ENCODE data around the gene DUS1L.
A peak's percentile ranks its signal among the peaks of the same experiment; 100 is the strongest.

DUS1L gene

DNA sequence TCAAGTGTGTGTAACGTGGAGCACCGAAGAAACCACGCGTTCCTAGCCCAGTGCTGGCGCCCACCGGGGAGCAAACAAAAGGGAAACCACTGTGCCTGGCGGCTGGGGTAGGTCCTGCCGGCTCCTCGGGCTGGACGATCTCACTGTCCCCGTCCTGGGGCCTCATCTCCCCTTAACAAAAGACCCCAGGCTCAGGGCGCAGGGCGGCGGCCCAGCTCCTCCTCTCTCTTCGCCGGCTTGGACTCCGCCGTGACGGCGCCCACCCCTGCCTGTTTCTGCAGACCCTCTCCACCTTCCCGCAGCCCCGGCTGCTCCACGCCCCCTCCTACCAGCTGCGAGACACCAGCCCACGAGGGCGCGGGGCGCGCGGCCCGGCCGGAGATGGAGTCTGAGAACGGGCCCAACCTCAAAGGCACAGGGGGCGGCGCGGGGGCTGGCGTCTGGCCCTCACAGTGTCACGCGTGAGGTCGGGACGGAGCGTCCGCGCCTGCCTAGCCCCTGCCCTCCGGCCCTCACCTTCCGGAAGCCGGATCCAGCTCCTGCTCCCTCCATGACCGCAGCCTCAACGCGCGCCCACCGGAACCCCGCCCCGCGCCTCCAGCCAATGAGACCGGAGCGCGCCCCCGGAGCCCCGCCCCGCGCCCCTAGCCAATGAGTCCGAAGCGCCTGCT is 43.2 kb downstream of the DUS1L start, which contains the start of gene CENPX:
Gene CENPX (minus strand): TSS at position 569 of the 671 bp plus-strand sequence. CDS start 17 bp downstream, at position 552.
- DNase-seq, result no peak

- DNase-seq, result no peak
These were observed 43.7 kb downstream of the DUS1L start for GRCh38 chr17:82021900-82022309.

DNA sequence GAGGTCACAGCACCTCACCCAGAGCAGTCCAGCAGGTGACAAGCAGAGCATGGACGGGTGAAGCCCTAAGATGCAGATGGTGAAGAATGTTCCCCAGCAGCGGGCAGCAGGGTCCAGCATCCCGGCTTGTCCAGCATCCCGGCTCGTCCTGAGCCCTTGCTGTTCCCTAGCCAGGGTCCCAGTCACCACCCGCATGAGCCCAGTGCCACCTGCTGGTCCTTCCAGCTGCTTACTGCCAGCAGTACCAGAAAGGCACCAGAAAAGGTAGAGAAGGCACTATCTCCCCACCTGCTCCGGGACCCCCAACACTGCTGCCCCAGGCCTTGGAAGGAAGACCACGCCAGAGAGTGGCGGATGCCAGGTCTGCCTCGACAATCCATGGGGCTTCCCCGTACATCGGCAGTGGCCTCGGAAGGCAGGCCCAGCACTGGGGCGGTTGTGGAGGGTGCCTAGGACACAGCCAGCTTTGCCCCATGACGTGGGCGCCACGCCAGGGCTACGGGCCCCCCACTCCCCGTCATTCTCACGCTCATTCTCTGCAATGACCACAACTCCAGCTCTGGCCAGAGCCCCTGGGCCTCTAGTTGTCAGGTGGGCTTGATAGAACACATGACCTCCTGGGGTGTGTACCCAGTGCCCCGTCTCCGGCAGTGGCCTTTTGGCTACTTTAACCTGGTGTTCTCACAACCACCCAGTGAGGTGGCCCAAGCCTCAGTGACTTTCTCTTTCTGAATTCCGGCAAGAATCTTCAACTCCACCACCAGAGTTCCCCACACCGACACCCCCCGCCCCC is 44.3 kb downstream of the DUS1L start:
- peak; percentile 58 for DNase-seq

DNA sequence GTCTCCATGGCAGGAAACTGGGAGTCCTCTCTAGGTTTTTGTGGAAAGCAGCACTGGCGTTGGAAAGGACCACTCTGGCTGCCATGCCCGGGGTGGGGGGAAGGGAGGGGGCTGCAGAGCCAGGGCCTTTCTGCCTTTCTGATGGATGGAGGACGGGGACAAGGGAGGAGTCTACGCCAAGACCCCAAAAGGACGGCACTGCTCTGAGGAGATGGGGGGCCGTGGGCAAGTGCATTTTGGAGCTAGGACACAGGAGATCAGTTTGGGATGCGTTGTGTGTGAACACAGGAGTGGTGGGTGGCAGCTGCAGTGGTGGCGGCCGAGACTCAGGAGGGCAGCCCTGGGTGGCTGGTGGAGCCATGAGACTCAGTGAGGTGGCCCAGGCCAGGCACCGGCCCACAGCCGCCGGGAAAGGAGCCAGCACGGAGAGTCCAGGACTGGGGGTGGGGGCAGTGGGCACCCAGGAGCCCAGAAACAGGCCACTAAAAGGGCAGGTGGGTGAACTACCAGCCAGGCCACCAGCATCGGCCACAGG is 45.0 kb downstream of the DUS1L start:
- no peak for DNase-seq

DNA sequence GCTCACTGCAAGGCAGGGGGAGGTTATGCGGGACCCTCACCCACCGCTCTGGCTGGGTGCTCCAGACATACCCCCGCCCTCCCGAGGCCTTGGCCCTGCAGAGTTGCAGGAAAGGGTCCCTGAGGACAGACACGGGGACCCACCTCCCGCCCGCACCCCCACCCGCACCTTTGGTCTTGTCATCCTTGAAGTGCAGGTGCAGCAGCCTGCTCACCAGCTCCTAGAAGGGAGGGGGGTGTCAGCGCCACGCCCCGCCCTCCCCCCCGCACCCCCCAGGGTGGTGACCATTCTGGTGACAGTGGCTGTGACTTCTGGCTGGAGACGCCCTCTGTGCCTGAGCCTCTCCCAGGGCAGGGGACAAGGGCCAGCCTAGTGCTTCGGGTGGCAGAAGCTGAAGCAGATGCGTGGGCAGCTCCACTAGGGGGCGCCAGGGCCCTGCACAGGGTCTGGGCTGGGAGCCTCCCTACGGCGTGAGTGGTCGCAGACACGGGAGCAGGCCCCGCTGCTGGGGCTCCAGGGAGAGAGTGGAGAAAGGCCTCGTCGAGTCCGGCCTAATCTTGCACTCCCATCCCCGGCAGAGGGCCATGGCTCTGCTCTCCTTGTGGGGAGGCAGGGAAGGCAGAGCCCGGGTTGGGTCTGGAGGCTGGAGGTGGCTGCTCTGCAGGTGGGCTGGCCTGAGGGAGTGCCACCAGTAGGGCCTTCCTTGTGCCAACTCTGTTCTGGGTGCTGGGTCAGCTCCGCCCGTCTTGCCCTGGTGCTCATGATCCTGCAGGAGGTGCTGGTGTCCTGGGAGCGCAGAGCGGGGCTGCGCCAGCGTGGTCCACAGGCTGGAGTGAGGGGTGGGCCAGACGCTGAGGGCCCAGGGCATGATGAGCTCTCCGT is 45.7 kb downstream of the DUS1L start:
- DNase-seq, result peak; percentile 70

- DNase-seq, result no peak
These were observed 46.5 kb downstream of the DUS1L start for GRCh38 chr17:82018989-82019689.

GRCh38 chr17:82018152-82018988 is 47.2 kb downstream of the DUS1L start:
- DNase-seq, result no peak

DNA sequence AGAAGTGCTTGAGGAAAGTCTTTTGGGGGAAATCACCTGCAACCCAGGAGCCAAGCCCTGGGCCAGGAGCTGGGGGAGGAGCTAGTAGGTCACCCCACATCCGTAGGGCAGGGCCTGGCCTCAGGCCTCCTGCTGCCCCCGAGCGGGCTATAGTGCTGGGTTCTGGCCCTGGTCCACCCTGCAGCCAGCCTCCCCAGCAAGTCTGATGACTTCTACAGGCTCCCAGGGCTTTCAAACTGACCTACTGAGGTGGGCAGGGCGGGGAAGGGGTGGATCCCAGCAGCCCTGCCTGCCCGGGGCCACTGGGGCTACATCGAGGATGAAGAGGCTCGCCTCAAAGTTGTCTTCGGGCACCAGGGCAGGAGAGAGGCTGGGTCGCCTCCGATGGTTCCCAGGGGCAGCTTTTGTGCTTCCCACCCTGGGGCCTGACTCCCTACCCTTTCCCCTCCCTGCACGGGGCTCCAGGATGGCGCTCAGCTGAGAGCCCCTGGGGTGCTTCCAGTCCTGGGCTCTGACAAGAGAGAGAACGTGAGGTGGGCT is 47.9 kb downstream of the DUS1L start:
- DNase-seq, result no peak

- DNase-seq, result no peak
These were observed 48.6 kb downstream of the DUS1L start for GRCh38 chr17:82016875-82017459.

DNA sequence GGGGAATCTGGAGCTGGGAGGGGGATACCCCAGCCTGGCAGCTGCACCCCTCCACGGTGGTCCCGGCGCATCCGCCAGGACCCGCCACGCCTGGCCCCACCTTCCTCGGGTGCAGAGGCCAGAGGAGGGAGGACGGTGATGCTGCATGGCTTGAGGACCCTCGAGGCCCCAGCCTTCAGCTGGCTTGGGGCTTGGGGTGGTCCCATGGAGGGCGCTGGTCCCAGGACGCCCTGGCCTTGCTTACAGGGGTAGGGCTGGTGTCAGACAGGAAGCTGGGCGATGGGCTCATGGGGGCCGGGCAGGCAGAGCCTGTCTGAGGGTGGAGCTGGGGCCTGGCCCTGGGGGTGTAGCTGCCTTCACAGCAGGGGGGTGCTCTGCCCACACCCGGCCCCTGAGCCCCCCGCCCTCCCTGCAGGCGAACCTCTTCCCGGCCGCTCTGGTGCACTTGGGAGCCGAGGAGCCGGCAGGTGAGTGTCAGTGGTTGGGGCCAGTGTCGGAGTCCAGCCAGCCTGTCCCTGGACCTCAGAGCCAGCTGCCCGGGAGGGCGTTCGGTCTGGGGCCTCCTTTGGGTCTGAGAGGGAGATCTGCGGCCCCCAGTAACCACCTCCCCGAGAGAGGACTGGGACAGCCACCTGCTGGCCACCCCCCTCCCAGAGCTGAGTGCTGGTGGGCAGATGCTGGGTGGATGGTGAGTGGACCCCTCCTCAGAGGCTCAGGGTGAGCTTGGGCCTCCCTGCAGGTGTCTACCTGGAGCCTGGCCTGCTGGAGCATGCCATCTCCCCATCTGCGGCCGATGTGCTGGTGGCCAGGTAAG is 49.3 kb downstream of the DUS1L start:
- DNase-seq, result no peak

GRCh38 chr17:82015311-82015971 is 50.2 kb downstream of the DUS1L start:
- DNase-seq, result no peak

- DNase-seq, result no peak
These were observed 50.7 kb downstream of the DUS1L start for GRCh38 chr17:82014971-82015310.

DNA sequence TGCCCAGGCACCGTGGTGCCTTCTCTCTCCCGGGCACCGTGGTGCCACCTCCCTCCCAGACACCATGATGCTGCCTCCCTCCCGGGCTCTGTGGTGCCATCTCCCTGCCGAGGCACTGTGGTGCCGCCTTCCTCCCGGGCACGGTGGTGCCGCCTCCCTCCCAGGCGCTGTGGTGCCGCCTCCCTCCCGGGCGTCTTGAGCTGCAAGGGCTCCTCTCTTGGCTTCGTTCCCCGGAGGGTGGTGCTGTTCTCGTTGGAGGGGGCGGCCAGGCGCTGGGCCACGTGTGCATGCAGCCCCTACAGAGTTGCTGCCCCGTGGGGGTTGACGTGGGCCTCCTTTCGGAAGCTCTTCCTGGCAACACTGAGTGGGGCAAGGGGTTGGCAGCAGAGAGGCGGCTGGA is 51.2 kb downstream of the DUS1L start:
- DNase-seq, result no peak

DNA sequence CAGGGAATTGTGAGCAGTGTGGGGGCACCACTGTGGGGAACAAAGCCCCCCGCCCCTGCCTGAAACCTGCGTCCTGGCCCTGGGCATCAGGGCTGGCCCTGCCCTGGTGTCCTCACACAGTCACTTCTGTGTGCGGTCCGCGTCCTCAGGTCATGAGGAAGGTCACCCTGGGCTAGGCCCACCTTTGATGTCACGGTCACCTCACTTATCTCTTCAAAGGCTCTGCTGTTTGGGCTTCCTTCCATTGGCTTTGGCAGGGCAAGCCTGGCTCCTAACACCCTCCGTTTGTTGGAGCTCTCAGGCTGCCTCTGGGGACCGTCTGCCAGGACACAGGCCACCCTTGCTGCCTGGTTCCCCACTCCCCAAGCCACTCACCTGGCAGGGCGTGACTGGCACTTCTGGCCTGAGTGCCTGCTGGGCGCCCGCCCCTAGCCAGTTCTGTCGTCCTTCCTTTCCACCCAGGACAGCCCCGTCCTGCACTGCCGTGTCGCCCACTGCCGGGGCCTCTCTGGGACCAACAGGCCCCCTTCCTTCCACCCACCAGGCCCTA is 51.8 kb downstream of the DUS1L start:
- no peak for DNase-seq

GRCh38 chr17:82013341-82013740 is 52.3 kb downstream of the DUS1L start:
- DNase-seq, result no peak

- DNase-seq, result no peak
These were observed 52.8 kb downstream of the DUS1L start for GRCh38 chr17:82012640-82013295.

DNA sequence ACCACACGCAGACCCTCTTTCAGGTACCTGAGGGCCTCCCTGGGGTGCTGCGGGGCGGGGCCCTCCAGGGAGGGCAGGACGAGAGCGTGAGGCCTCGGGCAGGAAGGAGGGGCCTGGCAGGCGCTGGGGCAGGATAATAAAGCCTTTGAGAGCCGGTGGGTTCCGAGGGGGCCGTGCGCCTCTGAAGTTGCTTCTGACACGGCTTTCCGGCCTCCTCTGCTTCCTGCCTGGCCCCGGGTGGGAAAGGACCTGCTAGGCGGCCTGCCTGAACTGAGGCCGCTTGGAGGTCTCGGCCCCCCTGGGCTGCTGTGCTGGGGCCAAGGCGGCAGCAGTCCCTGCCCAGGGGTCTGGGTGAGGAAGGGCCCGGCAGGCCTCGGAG is 53.4 kb downstream of the DUS1L start:
- no peak for DNase-seq

GRCh38 chr17:82011617-82012187 is 53.9 kb downstream of the DUS1L start:
- DNase-seq, result no peak
